ENCODE results near the gene IFNA6. TPM values are rescaled to one million over a fixed set of nuclear protein-coding genes. Genes with fewer than 3 reads are reported as not detected.
A peak's percentile ranks its signal among the peaks of the same experiment; 100 is the strongest.
"Not testable (repeated sequence)": the region's sequence is repeated elsewhere in the genome, so short reads cannot be mapped to it uniquely, and the experiment has no call there.

Gene IFNA6
- not detected for total RNA-seq

DNA sequence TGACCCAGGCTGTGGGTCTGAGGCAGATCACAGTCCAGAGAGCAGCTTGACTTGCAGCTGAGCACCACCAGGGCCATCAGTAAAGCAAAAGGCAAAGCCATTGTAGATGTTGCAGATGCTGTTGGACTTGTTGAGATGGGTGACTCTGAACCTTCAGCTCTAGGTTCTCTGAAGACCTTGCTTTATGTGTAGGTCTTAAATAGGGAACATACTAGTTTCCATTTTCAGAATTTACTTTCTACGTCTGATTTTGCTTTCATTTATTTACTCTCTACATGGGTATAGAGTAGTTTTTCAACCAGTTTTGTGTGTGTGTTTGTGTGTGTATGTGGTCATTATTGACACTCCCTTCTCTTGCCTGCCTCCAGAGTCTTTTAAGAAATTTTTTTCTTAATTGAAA, at the start of gene IFNA6:
TSS of gene IFNA6 (minus strand) at position 101 of the 400 bp plus-strand sequence. CDS start at position 101, 0 bp downstream.
- DNase-seq (ENCODE audit: low spot score), result no peak

DNA sequence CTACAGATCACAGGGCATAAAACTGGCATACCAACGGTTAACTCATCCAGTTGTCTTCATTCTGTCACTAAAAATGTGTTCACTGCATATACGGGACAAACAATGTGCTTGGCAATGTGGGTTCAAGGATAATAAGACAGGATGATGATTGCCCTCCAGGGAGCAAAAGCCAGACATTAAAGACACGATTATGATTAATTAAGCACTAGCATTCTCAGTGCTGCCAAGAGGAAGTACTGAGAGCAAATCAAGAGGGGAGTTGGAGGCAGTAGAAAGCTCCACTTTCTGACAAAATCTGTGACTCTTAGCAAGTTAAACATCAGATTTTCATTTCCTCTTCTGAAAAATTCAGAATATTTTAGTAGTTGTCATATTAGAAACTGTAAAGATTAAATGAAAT, 49.3 kb upstream of the IFNA6 start:
- DNase-seq (ENCODE audit: low spot score), result no peak

DNA sequence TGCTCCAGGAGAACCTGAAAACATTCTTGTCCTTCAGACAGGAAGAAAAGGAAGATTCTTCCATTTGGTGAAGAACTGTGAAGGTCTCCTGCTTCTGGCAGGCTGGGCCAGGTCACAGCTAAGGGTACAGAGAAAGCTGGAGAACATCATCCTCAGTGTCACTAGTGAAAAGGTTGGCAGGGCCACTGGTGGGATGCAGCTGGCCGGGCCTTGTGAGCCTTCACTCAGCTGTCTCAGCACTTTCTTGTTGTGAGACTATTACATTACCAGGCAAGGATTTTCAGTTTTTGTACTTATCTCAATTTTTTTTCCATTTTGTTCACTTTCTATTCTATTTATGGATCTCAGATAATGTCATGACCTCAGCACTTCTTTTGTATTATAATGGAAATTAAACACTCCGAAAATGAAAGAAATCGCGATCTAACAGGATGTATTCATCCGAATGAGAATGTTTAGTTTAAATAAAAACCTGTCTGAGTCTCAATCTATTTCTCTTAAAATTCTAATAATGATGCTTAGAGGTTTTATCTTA, 48.3 kb upstream of the IFNA6 start:
- DNase-seq (ENCODE audit: low spot score), result no peak

DNA sequence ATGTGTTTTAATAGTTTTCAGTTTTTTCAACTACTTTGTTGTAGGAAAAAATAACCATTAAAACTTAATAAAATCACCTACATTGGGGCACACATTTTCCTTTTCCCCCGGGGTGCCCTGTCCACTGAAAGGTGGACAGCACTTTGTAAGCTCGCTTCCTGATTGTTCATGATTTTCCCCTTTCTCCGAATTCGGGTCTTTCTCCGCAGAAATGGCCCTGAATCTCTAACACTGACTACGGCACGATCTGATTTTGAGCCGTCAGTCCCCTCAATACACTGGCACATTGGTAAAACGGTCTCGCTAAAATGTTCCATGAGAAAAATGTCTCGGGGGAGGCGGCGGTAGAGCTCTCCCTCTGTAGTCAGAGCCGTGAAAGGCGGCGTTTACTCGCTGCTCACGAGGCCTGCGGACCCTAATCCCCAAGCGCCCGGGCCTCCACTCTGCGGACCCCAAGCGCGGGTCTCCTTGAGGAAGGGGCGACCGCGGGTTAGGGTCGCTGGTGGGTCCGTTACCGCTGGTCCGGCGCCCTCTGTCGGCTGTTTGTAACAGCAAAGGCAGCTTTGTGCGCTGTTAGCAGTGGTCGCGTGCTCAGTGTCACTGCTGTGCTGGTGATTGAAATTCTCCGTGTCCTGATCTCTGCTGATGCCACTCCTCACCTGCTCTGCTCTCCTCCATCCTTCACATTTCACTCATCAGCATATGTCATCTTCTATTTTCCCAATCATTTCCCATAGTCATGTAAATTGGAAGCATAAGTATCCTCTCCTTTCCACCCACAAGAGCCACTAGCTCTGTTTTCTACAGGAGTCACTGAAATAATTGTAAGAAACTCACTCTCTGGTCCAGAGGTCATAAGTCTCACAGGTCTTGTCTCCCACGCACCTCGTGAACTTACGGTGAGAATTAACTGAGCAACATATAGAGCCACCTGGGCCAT, 45.4 kb upstream of the IFNA6 start:
- no peak for DNase-seq (ENCODE audit: low spot score)

DNA sequence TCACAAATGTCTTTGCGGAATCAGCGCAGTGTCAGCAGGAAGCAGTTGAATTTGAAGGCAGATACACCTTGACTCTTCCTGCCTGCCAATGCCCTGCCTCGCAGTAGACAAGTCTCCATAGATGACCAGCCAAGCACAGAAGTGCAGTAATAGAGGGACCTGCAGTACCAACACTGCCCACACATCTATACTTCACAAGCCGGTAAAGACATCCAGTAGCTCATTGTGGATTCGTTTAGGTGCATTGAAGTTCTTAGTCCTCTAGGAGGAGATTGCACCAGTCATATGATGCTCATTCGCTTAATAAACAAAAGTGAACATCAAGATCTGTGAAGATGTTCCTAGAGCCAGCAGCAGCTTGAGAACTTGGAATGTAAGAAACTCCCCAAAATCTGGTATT, 41.6 kb upstream of the IFNA6 start:
- no peak for DNase-seq (ENCODE audit: low spot score)

DNA sequence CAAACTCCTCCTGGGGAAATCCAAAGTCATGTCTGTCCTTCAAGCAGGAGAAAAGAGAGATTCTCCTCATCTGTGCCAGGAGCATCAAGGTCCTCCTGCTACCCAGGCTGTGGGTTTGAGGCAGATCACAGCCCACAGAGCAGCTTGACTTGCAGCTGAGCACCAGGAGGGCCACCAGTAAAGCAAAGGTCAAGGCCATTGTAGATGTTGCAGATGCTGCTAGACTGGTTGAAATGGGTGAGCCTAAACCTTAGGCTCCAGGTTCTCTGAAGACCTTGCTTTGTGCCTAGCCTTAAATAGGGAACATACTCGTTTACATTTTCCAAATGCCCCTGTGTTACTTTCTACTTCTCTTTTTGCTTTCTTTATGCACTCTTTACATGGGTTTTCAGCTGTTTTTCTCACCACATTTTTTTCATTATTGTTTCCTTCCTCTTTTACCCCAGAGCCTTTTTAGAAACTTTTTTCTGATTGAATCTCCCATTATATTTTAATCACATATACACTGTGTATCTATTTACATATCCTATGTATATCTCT, 34.5 kb upstream of the IFNA6 start, which contains the start of gene IFNA2:
TSS of gene IFNA2 (minus strand) at position 268 of the 540 bp plus-strand sequence. CDS start at position 199, 69 bp downstream.
- no peak for DNase-seq (ENCODE audit: low spot score)

DNA sequence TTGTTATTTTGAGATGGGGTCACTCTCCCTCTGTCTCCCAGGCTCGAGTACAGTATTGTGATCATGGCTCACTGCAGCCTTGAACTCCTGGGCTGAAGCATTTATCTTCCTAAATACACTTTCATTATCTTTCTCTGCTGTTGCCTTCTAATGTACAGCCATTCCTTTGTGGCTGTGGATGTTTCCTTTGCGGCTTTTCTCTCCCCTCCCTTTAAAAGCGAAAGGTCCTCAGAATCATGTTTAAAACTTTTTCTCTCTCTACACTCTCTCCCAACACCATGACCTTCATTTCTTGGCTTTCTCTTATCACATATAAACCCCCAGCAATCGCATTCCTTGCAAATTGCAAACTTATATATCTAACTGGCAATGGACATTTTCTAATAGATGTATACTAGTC, 32.9 kb upstream of the IFNA6 start:
- DNase-seq (ENCODE audit: low spot score), result no peak

DNA sequence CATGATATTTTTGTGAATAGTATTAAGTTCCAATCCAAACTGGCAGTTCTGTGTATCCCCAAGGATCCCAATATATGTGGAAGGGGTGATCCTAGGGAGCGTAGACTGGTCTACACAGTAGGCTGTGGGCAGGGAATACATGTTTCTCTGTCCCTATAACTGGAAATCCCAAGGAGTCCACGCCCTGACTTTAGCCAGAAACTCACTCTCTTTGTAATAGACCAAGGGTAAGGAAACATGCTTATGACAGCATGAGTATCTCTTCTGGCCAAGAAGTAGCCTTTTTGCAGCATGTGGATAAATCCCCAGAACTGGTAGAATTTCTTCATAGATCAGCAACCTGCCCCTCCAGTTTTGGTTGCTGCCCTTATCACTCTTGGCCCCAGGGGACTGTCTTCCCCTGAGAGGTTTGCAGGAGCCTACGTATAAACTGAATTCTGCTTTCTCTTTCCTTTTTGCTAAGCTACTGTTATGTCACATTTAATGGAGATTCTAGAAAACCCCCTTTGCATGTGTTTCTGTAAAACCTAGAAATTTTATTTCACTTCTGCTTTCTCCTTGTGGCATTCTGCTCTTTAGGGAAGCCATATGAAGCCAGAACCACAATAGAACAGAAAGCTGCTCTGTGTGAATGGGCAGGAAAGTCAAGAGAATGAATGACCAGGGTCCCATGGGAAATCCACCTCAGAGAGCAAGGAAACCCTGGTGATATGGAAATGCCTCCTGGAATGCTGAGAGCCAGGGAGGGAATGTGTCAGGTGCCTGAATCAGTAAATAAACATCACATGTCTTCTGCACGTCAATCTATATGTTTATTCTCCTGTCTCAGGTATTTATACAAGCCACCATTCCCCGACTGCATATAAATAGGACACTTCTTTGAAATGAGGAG, 31.0 kb upstream of the IFNA6 start:
- DNase-seq (ENCODE audit: low spot score), result no peak

DNA sequence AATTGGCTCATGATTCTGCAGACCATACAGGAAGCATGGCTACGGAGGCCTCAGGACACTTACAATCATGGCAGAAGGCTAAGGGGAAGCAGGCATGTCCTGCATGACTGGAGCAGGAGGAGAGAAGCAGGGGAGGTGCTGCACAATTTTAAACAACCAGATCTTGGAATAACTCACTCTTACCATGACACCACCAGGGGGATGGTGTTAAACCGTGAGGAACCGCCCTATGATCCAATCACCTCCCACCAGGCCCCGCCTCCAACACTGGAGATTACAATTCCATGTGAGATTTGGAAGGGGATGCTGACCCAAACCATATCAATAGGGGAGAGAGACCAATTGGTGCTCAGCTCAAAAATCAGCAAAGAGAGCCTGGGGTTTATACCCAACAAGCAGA, 20.8 kb upstream of the IFNA6 start:
- not testable (repeated sequence) for DNase-seq (ENCODE audit: low spot score)

DNA sequence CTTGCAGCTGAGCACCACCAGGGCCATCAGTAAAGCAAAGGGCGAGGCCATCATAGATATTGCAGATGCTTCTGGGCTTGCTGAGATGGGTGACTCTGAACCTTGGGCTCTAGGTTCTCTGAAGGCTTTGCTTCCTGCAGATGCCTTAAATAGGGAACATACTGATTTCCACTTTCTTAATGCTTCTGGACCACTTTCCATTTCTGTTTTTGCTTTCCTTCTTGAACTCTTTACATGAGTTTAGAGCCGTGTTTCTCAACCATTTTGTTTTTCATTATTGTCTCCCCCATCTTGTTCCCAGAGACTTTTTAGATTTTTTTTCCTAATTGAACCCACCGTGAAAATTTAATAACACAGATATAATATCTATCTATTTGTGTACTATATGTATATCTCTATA, 17.3 kb upstream of the IFNA6 start, which contains the start of gene IFNA13:
TSS of gene IFNA13 (minus strand) at position 101 of the 400 bp plus-strand sequence. CDS start at position 54, 47 bp downstream.
- no peak for DNase-seq (ENCODE audit: low spot score)

DNA sequence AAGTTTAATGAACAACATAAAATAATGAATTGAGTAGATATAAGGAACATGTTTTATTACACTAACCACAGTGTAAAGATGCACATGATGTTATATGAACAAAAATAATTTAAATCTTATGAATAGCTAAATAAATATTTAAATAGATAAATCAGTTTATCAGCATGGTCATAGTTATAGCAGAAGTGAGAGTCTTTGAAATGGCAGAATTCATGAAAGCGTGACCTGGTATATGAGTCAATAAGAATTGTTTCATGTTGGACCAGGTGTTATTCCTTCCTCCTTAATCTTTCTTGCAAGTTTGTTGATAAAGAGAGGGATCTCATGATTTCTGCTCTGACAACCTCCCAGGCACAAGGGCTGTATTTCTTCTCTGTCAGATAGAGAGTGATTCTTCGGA, 16.5 kb upstream of the IFNA6 start:
- DNase-seq (ENCODE audit: low spot score), result not testable (repeated sequence)

DNA sequence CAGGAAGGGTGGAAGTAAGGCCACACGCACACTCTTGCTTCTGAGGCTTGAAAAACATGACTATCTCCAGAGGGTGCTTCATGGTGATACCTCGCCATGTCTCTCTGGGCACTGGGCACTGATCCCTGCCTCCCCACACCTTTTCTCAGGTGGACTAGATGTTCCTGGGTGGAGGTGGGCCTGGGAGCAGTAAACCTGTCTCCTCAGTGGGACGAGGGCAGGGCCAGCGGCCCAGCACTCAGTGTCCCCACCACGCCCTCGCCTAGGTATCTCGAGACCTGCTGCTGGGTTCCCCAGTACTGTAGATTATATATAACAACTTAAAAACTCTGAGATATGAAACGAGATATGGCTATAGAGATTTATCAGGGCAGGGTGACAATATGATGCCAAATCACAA, 11.6 kb upstream of the IFNA6 start:
- no peak for DNase-seq (ENCODE audit: low spot score)

DNA sequence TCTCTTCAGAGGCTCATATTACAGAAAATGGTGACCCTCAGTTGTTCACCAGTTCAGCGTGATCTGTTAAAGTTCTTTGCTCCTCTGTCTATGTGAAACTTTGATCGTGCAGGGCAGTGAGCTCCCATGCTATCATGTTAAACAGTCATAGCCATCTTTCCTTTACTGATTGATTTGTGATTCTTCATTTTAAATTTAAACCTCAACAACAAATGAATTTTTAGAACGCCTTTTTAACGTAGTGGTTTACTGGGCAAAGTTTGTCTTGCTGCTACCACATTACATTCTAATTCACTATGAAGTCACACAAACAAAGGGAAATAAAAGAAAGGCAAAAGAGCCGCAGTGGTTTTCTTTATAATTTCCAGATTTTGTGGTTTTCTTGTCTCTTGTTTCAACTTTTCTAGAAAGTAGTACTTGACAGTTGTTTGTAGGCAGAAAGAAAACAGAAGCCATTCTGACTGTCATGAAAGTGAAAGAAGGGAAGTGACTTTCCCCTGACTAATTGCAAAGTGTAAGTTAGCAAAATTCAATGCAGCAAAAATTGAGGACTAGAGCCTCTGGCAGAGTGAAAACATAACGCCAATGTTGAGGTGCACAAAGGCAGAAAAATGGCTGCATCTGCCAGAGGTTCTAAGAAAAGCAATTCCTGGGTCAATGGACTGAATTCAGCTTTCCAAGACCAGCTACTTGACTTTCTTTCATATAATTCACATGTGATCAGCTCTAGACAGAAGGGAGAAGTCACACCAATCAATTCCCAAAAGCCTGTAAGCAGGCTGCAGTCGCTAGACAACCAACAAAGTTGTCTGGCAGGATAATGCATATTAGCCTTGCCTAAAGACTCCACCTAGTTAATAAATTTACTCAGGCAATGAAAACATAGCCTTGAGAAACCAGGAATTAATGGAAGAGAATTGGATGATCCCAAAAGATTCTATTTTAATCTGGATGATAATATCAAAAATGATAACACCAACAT, 7.1 kb upstream of the IFNA6 start:
- no peak for DNase-seq (ENCODE audit: low spot score)

DNA sequence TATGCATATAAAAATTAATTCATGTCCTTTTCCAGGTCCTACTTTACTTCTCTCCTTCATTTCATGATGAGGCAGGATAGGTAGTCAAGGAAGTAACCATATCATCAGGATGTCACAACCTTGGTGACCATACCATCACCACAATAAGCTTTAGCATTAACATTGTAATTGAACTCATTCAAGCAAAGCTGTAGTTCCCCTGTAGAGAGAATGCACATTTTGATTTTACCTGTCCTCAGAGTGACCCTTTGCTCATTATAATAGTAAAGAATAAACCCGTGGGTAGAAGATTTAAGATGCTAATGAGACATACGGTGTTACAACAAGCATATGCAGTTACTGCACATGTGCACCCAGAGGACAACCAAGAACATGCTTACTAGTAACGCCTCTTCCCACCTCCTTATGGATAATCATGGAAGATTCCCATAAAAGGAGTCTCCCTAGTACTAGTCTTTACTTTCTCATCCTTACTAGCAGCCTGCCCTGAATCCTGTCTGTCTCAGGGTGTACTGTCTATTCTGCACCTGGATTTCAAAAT, 2.2 kb downstream of the IFNA6 start:
- DNase-seq (ENCODE audit: low spot score), result no peak

DNA sequence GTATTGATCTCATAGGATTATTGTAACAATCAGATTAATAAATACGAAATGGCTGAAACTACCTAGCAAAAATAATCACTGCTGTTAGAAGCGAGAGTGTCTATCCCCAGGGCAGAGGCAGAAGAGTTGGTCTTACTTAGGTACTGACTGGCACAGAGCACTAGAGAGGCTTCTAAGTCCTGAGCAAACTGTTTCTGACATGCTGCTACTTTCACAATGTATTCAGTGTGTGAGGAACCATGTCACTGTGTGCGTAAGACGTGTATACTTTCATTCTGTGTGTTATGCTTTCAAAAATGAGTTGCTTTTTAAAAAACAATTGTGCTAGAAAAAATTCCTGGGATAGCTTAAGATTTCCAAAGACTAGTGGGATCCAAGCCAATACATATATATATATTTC, 10.0 kb downstream of the IFNA6 start:
- DNase-seq (ENCODE audit: low spot score), result no peak

DNA sequence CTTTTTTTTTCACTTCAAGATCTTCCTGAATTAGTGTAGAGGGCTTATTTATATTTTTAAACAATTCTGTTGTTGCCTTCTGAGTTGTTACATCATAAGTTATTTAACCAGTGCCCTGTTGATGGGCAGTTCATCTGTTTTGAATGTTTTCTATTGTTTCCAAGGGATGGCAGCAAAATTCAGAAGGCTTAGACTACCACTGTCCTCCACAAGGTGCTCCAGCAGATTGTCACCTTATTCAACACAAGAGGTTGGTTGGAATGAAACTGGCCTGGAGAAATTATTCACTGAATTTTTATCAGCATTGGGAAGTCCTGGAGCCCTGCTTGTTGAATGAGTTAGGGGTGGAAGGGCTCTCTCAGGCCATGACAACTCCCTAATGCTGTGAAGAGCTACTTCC, 14.2 kb downstream of the IFNA6 start:
- DNase-seq (ENCODE audit: low spot score), result no peak

DNA sequence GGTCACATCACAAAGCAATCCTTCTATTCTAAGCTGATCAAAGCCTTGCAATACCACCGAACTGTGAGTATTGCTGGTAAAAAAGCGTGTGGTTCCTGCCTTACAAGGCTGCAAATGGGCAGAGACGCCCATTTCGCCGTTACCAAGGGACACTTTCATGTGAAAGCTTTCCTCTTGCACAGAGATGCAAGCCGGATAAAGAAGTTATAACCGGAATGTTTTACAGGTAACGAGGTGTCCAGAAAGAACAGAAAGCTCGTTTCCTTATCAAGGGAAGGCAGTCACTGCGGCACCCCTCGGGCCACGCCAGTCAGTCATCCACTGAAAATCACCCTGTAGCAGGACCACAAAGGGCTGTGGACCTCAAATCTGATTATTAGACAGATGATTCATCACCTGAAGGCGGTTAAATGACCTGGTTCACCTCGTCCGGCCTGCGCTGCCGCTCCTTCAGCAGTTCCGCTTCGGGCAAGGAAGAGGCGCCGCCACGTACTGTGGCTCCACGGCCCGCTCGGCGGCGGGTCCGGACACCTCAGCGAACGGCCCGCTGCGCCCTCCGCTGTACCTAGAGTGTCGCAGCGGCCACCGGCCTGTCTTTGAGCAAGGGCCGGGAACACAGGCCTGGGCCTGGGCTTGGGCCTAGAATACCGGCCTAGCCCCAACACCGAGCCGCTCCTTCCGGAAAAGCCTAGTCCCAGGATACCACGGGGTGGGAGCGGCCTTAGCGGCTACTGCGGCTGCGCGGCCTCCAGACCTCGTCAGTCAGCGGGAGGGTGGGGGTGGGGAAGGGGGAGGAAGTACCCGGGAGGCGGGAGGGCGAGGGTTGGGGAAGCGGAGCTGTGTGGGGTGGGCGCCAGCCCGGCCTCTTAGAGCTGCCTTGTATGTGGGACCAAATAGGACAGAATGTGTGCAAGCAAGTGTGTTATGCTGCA, 15.7 kb downstream of the IFNA6 start, which contains the start of gene KLHL9:
TSS of gene KLHL9 (minus strand) at position 704 of the 932 bp plus-strand sequence. CDS start at position 159, 545 bp downstream.
- peak; percentile 95 for DNase-seq (ENCODE audit: low spot score)

DNA sequence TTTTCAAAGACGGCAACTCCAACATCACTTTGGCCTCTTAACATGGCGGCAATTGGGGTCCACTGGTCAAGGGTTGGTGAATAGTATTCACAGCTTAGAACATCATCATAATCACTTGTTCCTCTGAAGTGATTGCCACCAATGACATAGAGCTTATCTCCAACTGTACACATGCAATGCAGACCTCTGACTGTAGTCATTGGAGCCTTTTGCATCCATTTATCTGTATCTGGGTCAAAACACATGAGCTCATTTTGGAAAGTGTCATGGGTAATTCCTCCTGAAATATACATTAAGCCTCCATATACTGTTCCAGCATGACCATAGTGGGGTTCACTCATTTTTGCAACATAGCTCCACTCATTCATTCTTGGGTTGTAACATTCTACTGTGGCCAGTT, 17.5 kb downstream of the IFNA6 start:
- DNase-seq (ENCODE audit: low spot score), result no peak

Measured in ureter (tissue), 1 donor.